HuH-7 (cell line): ENCODE data around the gene ABLIM2.

ENCODE experiments used
- DNase-seq: peaks from one replicate; pipeline ENCODE4 v3.0.0; 2011; ENCODE audit warnings: low spot score

Gene ABLIM2

GRCh38 chr4:8119877-8120276, 38.7 kb downstream of the ABLIM2 start:
- DNase-seq = no peak

- no peak for DNase-seq
These were observed 40.1 kb downstream of the ABLIM2 start for GRCh38 chr4:8118531-8118930.

- DNase-seq = no peak
These were observed 40.6 kb downstream of the ABLIM2 start for GRCh38 chr4:8118035-8118434.

DNA sequence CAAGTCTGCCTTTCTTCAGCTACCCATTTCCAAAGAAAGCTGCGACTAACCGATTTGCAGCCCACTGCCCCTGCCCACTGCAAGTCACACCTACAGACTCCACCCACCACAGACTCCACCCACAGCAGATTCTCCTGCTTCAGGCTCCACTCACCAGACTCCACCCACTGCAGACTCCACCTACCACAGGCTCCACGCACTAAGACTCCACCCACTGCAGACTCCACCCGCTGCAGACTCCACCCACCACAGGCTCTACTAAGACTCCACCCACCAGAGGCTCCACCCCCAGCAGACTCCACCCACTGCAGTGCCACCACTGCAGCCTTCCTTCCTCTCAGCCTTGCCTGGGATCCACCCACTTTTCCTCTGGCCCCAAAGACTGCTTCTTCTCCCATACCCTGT, 41.3 kb downstream of the ABLIM2 start:
- peak; percentile 70 for DNase-seq

GRCh38 chr4:8115916-8116315, 42.7 kb downstream of the ABLIM2 start:
- no peak for DNase-seq

GRCh38 chr4:8115203-8115520, 43.5 kb downstream of the ABLIM2 start:
- no peak for DNase-seq

DNA sequence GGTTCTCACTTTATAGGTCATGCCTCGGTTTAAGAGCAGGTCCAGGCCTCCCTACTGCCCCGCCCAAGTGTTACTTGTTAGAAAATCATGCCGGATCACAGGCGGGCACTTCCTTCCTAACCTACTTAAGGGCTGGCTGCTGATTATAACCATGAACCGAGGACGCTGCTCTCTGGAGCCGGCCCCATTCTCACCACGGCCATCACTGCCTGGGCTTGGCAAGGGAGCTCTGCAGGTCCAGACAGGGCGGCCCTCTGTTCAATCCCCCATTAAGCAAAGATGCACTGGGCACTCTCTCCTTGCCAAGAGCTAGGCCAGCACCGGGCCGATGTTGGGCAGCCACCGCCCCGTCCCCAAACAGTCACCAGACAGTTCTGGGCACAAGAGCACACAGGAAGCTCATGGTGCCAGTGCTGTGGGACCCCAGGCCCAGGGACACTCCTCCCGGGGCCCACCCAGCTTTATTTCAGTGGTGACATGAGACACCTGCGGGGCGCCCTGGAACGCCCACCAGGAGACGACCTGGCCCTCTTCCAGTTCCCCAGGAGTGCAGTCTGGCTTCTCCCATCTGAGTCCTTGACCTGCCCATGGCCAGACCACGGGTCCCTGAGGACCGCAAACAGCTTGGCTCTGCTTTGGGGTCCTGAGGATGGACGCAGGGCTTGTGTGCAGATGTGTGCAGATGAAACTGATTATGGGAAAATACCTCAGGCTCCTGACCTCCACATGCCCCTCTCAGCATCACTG, 44.0 kb downstream of the ABLIM2 start:
- DNase-seq = no peak

DNA sequence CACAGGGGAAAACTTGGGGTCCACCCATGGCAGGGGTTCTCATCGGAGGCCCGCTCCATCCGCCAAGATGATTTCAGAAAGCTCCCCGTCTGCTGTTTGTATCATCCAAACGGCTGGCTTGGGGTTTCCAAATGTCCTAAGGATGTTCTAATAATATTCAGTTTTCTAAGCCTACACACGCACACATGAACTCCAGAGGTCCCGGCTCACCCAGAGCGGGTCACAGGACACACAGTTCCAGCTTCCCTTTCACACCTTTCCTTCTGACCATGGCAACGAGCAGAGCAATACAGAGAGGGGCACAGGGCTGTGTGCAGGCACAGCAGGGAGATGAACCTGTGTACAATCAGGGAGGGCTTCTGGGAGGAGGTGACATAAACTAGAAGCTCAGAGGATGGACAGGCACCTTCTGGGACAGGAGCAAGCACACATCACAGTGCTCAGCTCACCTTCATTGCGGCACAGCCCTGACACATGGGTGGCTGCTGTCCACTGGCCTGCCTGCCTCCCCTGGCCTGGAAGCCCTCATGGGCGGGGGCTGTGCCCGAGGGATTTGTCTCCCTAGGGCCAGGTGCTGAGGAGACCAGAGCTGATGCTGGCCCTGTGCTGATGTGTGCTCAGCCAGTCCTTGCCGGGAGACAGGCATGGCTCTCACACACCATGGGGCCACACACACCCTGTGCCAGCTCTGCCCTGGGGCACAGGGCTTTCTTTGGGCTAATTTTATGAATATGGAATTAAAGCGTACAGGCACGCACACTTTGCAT, 44.8 kb downstream of the ABLIM2 start:
- DNase-seq = no peak

- no peak for DNase-seq
These were observed 45.9 kb downstream of the ABLIM2 start for GRCh38 chr4:8112672-8113071.

DNA sequence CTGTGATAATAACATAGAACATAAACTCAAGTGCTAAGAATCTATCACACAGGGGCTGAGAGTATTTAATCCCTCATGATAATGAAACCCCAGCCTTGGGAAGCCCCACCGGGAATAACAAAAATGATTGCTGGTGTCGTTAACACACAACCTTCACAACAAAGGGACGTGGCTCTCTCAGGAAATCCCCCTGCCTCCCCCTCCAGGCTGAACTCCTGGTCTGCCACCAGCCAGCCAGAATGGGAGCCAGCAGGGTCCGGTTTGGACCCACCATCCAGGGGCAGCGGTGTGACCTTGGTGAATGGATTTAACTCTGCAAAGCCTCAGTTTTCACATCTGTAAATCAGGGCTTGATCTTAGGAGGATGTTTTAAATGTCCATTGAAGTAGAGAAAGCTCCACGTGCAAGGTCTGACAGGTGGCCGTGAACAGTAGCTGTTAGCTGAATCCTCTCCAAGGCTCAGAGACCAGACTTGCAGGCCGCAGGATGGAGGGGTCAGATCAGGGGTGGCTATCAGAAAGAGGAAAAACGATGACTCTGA, 46.5 kb downstream of the ABLIM2 start:
- no peak for DNase-seq

DNA sequence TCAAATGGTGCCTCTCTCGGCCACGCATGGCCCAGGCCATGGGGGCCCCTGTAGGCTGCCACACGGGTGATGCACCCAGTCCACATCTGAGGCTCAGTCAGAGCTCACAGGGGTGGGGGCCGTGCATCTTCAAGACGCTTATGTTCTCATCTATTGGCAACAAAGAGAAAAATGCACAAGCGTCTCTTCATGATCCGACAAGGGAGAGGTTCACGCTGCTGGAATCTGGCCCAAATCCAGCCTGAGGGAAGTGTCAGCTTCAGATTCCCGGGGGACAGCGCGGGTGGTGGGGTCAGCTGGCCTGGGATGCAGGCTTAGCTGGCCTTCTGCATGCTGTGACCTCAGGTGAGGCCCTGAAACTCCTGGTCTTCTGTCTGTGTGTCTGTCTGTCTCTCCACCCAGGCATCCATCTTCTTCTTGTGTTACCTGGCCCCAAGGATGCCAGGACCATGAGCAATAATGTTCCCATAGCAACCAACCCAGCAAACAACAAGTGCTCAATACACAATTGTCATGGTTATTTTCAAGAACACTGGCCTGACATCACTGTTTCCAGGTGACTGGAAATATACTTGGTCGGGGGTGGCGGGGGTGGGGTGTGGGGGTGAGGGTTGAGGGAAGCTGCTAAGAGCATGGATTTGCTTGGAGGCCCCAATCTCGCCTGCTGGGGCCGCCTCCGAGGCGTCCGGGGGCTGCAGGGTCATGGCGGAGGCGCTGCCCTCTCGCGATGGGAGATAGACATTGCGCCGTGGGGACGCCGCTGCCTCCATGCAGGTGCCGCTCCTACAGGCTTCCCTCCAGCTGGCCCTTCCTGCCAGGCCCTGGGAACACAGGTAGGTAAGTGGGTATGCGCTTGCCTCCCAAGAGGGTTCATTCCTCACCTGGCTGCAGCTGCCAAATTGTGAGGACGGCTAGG, 48.3 kb downstream of the ABLIM2 start:
- DNase-seq = no peak

DNA sequence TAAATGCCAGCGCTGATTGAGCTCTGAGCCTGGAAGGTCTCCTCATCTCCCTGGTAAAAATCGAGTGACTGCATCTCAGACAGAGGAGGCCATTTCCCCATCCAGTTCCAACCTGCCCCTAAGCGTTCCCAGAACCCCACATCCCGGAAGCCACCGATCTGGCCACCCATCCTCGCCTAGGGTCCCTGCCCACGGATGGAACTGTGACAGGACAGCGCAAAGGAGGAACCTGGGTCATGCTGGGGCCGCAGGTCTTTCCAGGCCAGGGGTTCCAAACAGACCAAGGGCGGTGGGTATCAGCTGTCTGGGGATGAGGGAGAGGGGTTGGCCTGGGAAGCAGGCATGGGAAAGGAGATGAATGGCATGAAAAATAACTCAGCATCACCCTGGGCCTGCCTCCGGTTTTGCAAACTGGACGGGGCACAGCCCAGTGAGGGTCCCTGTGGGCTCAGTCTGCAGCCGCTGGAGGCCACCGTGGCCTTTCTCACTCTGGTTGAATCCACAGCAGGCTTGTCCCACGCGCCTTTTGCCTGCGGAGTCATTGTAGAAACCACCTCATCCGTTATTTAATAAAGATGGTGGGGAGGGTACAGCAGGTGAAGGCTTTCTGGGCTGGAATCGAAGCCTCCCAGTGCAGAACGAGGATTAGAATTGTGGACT, 49.1 kb downstream of the ABLIM2 start:
- DNase-seq = no peak

DNA sequence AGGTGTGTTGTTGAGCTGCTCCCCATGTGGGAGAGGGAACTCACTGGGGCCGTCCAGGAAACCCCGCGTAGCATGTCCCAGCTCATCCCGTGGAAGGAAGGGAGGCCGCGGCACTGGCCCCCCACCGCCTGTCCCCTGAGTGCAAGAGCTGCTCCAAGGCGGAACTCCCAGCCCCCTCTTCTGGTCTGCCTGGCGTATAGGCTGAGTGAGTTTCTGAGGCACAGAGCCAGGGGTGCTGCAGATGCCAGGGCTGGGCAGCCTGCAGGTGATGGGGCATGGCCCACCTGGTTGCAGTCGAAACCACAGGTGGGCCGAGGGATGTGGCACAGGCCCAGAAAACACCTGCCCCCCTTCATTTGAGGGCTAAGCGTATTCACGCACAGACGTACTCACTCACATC, 49.6 kb downstream of the ABLIM2 start:
- DNase-seq = no peak

GRCh38 chr4:8108261-8108660, 50.4 kb downstream of the ABLIM2 start:
- DNase-seq = no peak

- no peak for DNase-seq
These were observed 51.4 kb downstream of the ABLIM2 start for GRCh38 chr4:8107146-8107657.

GRCh38 chr4:8106451-8107025, 52.1 kb downstream of the ABLIM2 start:
- no peak for DNase-seq

GRCh38 chr4:8105306-8106100, 53.1 kb downstream of the ABLIM2 start:
- no peak for DNase-seq

- no peak for DNase-seq
These were observed 53.9 kb downstream of the ABLIM2 start for GRCh38 chr4:8104491-8105305.
